Heart left ventricle (tissue), 16 donors: ENCODE measurements around the gene NPHP3. TPM values are rescaled to one million over a fixed set of nuclear protein-coding genes. Genes with fewer than 3 reads are reported as not detected.
A peak's percentile ranks its signal among the peaks of the same experiment; 100 is the strongest.

ENCODE experiments used
- ATAC-seq, 4 donors: fragments of 200-7000 bp; cut with Tn5 transposase; one replicate each; pipeline ENCODE4 v1.9.1; 2020 to 2022; ENCODE audit warnings: moderate library complexity in 4 of 4, mild to moderate bottlenecking in 3 of 4, moderate number of reproducible peaks in 1 of 4
- DNase-seq, 5 donors: peaks; one replicate each; pipeline ENCODE4 v3.0.0-alpha.2; 2020
- H3K27ac ChIP-seq, 12 donors: fragments of 200-600 bp; sonication (generic) in 4 of 12; one replicate each; pipeline versions ENCODE4 v1.5.0 to v1.8.0; 2016 to 2022; ENCODE audit warnings: mild to moderate bottlenecking in 2 of 12
- H3K27me3 ChIP-seq, 9 donors: fragments of 200-600 bp; sonication (generic) in 2 of 9; one replicate each; pipeline versions ENCODE4 v1.5.1 to v1.8.0; 2016 to 2022; ENCODE audit warnings: mild to moderate bottlenecking in 3 of 9
- H3K36me3 ChIP-seq, 9 donors: fragments of 200-600 bp; sonication (generic) in 2 of 9; one replicate each; pipeline versions ENCODE4 v1.5.0 to v1.8.0; 2018 to 2022; ENCODE audit warnings: mild to moderate bottlenecking in 2 of 9
- H3K4me1 ChIP-seq, 12 donors: fragments of 200-600 bp; sonication (generic) in 4 of 12; one replicate each; pipeline versions ENCODE4 v1.5.0 to v1.8.0; 2016 to 2022; ENCODE audit warnings: mild to moderate bottlenecking in 3 of 12
- H3K4me3 ChIP-seq, 12 donors: fragments of 200-600 bp; sonication (generic) in 4 of 12; one replicate each; pipeline versions ENCODE4 v1.5.0 to v1.8.0; 2017 to 2022; ENCODE audit warnings: mild to moderate bottlenecking in 9 of 12, moderate library complexity in 4 of 12
- H3K9me3 ChIP-seq, 12 donors: fragments of 200-600 bp; sonication (generic) in 4 of 12; one replicate each; pipeline versions ENCODE4 v1.5.0 to v1.8.0; 2016 to 2022; ENCODE audit warnings: mild to moderate bottlenecking in 1 of 12
- POLR2A ChIP-seq, 2 donors: fragments of 450-650 bp; IDR thresholded peaks; one replicate each; pipeline ENCODE4 v1.6.1; 2017; ENCODE audit warnings: antibody characterized with exemption in 2 of 2, mild to moderate bottlenecking in 2 of 2, moderate library complexity in 2 of 2
- WGBS, 4 donors: extraction: QIAGEN DNeasy Blood & Tissue Kit in 2 of 4; methylation state at CpG; one replicate each; pipeline versions ENCODE4 v1.1.5 to v1.1.7; 2013 to 2018; 5-methylcytosine and 5-hydroxymethylcytosine counted together
- intact Hi-C, 10 donors: fragments of 100-400 bp; cut with DNase I; formaldehyde crosslinking; loops; one replicate each; pipeline versions ENCODE4 v1.11.1 to v1.14.2; 2022
- polyA plus RNA-seq, 2 donors: library from polyadenylated mRNA; stranded (reverse); fragments of 200-250 nt; gene quantifications; one replicate each; pipeline ENCODE4 v1.2.3, GENCODE V29; 2013
- total RNA-seq, 9 donors: library from RNA; depleted of rRNA in 2 of 9; stranded (reverse); fragments of >200 nt in 2 of 9; fragmentation: NEBNext Ultra II Directional in 3 of 9; extraction: Animal tissue kit (Norgen Biotek cat#: 25700) in 3 of 9; gene quantifications; one replicate each; pipeline versions ENCODE4 v1.1.0 to v1.2.4, GENCODE V29; 2016 to 2023
- TF ChIP-seq, protein P1 (sequence below), 12 donors: fragments of 200-600 bp; sonication (generic) in 4 of 12; IDR thresholded peaks; one replicate each; pipeline versions ENCODE4 v1.5.0 to v1.8.0; 2018 to 2022; ENCODE audit warnings: antibody characterized with exemption in 12 of 12, mild to moderate bottlenecking in 5 of 12
- donor health status: ischemic (EF 13 %, LVEDD 7.1; RV severe dilation, severe dysfunction).
- donor health status: healthy with polysubstance abuse.
- donor health status: DM: no; HTN: yes; CAD: no.
- donor health status: DM: no; HTN: no; CAD: no.
- donor health status: ischemic (EF 25% LVEDD 6.9; RV normal size, moderate dysfunction).
- donor health status: ischemic (EF 25% LVEDD 5.7; RV mildly dilated, moderate dysfunction).
- donor health status: healthy.
- donor health status: DM: yes; HTN: yes; CAD: no.
- donor health status: ischemic (EF 35%, LVEDD 5.7; RV mildly dilated, moderate dysfunction).
- donor health status: nonischemic (EF 11% LVEDD 7.7; RV severe dilation, severe dysfunction).
- donor health status: DM: yes; HTN: yes; CAD: no.
- donor health status: PGD.
- donor health status: ischemic (EF 29% LVEDD 5.4; RV normal size, mild dysfunction).
- donor health status: nonischemic (EF 23%, LVEDD 6.1; RV moderate dilation, normal function).

Gene NPHP3
- total and polyA plus RNA-seq, 11 donors: 5.3 to 14.7 (median 10.9) TPM

DNA sequence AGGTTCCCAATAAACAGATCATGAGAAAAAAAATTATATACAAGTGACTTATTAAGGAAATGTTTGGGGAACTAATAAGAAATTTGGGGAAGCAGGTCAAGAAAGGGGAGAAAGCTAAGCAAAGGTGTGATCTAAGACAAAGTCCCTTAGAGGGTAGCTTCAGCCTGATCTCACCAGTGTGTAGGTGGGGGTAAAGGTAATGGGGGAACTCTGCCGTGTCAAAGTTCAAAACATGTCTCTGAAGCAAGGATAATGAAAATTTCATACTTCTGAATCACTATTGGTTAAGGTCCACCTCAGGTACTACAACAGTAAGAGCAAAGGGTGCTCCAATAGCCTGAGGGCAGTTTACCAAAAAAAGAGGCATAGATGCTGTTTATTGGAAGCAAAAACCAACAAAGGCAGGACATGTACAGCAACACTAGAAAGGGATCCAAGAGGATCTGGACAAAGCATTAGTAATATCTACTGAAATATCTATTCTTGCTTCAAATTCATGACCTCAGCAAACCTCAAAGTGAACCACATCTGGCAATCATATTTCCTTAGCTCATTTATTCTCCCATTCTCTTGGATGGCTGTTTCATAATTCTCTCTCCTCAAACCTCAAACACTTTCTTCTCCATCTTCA lies 69.5 kb downstream of the NPHP3 start:
- intact Hi-C loops: no loop called here
- Histone ChIP-seq H3K4me1 (peaks cover 0 to 68% (median 37%) of the 10 kb centered on the region in 12 donors), H3K36me3 (no peaks in the 10 kb centered on the region), H3K9me3 (no peaks in the 10 kb centered on the region), H3K27me3 (no peaks in the 10 kb centered on the region), H3K27ac (peak overlapping the region in 1 of 12 donors; percentile 2), H3K4me3 (no peak overlapping the region)
- 58 to 81% (median 74%) methylated on average over 1 of the region's 1 CpG for WGBS, 4 donors
- ATAC-seq: peak in 2 of 4 donors; percentile 13 to 38
- no peak for DNase-seq
- TF ChIP-seq POLR2A (IDR thresholded peaks at IDR 0.05): no peak
- TF ChIP-seq, protein P1, sequence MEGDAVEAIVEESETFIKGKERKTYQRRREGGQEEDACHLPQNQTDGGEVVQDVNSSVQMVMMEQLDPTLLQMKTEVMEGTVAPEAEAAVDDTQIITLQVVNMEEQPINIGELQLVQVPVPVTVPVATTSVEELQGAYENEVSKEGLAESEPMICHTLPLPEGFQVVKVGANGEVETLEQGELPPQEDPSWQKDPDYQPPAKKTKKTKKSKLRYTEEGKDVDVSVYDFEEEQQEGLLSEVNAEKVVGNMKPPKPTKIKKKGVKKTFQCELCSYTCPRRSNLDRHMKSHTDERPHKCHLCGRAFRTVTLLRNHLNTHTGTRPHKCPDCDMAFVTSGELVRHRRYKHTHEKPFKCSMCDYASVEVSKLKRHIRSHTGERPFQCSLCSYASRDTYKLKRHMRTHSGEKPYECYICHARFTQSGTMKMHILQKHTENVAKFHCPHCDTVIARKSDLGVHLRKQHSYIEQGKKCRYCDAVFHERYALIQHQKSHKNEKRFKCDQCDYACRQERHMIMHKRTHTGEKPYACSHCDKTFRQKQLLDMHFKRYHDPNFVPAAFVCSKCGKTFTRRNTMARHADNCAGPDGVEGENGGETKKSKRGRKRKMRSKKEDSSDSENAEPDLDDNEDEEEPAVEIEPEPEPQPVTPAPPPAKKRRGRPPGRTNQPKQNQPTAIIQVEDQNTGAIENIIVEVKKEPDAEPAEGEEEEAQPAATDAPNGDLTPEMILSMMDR (IDR thresholded peaks at IDR 0.05): no peak

GRCh38 chr3:132650153-132650552 lies 72.1 kb downstream of the NPHP3 start:
- intact Hi-C loops: no loop called here
- 0 to 96% (median 77%) methylated on average over 1 of the region's 1 CpG for WGBS, 4 donors
- Histone ChIP-seq H3K4me1 (peaks cover 0 to 59% (median 26%) of the 10 kb centered on the region in 12 donors), H3K27ac (no peak overlapping the region), H3K27me3 (no peaks in the 10 kb centered on the region), H3K36me3 (no peaks in the 10 kb centered on the region), H3K9me3 (no peaks in the 10 kb centered on the region), H3K4me3 (no peak overlapping the region)
- DNase-seq: no peak
- no peak for TF ChIP-seq POLR2A (IDR thresholded peaks at IDR 0.05)
- TF ChIP-seq, protein P1 (IDR thresholded peaks at IDR 0.05): no peak
- no peak for ATAC-seq

DNA sequence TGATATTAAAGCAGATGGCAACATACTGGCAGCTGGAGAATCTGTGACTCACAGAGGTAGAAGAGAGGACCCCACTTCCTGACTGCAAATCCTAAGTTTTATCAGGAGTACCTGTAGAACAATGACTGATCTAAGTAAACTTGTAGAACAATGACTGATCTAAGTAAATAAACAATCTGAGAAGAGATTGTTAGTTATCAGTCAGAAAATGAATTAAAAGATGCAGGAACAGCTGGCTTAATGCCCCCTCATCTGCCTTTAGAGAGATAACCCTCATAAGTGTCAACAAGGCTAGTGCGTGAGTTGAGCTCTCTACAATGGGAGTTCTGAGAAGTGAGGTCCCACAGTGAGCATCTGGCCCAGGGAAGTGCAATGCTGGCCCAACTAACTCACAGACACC lies 77.2 kb downstream of the NPHP3 start:
- intact Hi-C loops: loop anchor here in 2 of 10 donors (5.0 to 10.0 kb wide), 2 partner anchors 290 to 293 kb away; no protein-coding TSS in a partner anchor
- H3K27ac ChIP-seq: no peak overlapping the region
- 59 to 83% (median 74%) methylated on average over 1 of the region's 1 CpG for WGBS, 4 donors

GRCh38 chr3:132643366-132643765 lies 78.8 kb downstream of the NPHP3 start:
- Histone ChIP-seq H3K4me1 (peaks cover 0 to 10% (median 0%) of the 10 kb centered on the region in 12 donors), H3K27ac (no peak overlapping the region), H3K4me3 (no peak overlapping the region), H3K36me3 (peaks cover 0 to 40% (median 20%) of the 10 kb centered on the region in 9 donors), H3K27me3 (no peaks in the 10 kb centered on the region), H3K9me3 (no peaks in the 10 kb centered on the region)
- peak in 1 of 5 donors; percentile 4 for DNase-seq
- 73 to 91% (median 79%) methylated on average over 2 of the region's 2 CpGs for WGBS, 4 donors
- intact Hi-C loops: loop anchor here in 7 of 10 donors (2.0 to 10.0 kb wide), 3 partner anchors 107 to 289 kb away; no protein-coding TSS in a partner anchor
- TF ChIP-seq, protein P1 (IDR thresholded peaks at IDR 0.05): no peak
- TF ChIP-seq POLR2A (IDR thresholded peaks at IDR 0.05): no peak
- peak in 2 of 4 donors; percentile 25 to 34 for ATAC-seq

More for the DNA sequence above, 77.2 kb downstream of the NPHP3 start:
- H3K36me3 ChIP-seq: peaks cover 0 to 23% (median 10%) of the 10 kb centered on the region in 9 donors
- H3K27me3 ChIP-seq: no peaks in the 10 kb centered on the region
- H3K9me3 ChIP-seq: no peaks in the 10 kb centered on the region
- H3K4me1 ChIP-seq: peaks cover 0 to 19% (median 1%) of the 10 kb centered on the region in 12 donors
- no peak overlapping the region for H3K4me3 ChIP-seq
- ATAC-seq: peak in 1 of 4 donors; percentile 60
- TF ChIP-seq, protein P1 (IDR thresholded peaks at IDR 0.05): no peak
- DNase-seq: no peak
